Ammon's horn (tissue), 1 donor: ENCODE measurements around the gene PIGK.

Experiments used
- DNase-seq: peaks from one replicate; pipeline ENCODE4 v3.0.0-alpha.2; 2016; ENCODE audit warnings: low spot score

PIGK gene

GRCh38 chr1:77096496-77097255, 122.6 kb downstream of the PIGK start:
- no peak for DNase-seq

GRCh38 chr1:77095236-77095635, 124.0 kb downstream of the PIGK start:
- no peak for DNase-seq

- DNase-seq = no peak
Measured at GRCh38 chr1:77089756-77090155, 129.5 kb downstream of the PIGK start.

GRCh38 chr1:77085109-77085508, 134.1 kb downstream of the PIGK start:
- DNase-seq = no peak

- DNase-seq = no peak
Measured at GRCh38 chr1:77084457-77084856, 134.8 kb downstream of the PIGK start.

GRCh38 chr1:77081834-77082233, 137.4 kb downstream of the PIGK start:
- no peak for DNase-seq

GRCh38 chr1:77076759-77077158, 142.5 kb downstream of the PIGK start:
- DNase-seq = no peak

GRCh38 chr1:77068013-77068412, 151.2 kb downstream of the PIGK start:
- no peak for DNase-seq

- no peak for DNase-seq
Measured at GRCh38 chr1:77065693-77066342, 153.4 kb downstream of the PIGK start.

GRCh38 chr1:77064246-77064645, 155.0 kb downstream of the PIGK start:
- no peak for DNase-seq

GRCh38 chr1:77063118-77063517, 156.1 kb downstream of the PIGK start:
- no peak for DNase-seq

- no peak for DNase-seq
Measured at GRCh38 chr1:77061162-77061561, 158.1 kb downstream of the PIGK start.

GRCh38 chr1:77060000-77060399, 159.2 kb downstream of the PIGK start:
- DNase-seq = no peak

- no peak for DNase-seq
Measured at GRCh38 chr1:77057994-77058585, 161.1 kb downstream of the PIGK start.

- no peak for DNase-seq
Measured at GRCh38 chr1:77056525-77056924, 162.7 kb downstream of the PIGK start.

GRCh38 chr1:77051425-77051824, 167.8 kb downstream of the PIGK start:
- no peak for DNase-seq

- DNase-seq = no peak
Measured at GRCh38 chr1:77048615-77049005, 170.6 kb downstream of the PIGK start.

GRCh38 chr1:77047978-77048614, 171.1 kb downstream of the PIGK start:
- no peak for DNase-seq

- DNase-seq = no peak
Measured at GRCh38 chr1:77047575-77047974, 171.7 kb downstream of the PIGK start.

- no peak for DNase-seq
Measured at GRCh38 chr1:77044133-77044849, 174.9 kb downstream of the PIGK start.

GRCh38 chr1:77040826-77041225, 178.4 kb downstream of the PIGK start:
- DNase-seq = no peak

- peak; percentile 61 for DNase-seq
Measured at GRCh38 chr1:77039739-77040138, 179.5 kb downstream of the PIGK start.
